Smooth muscle cell (in vitro differentiated cells): ENCODE results near the gene SERTAD2. TPM values are rescaled to one million over a fixed set of nuclear protein-coding genes. Genes with fewer than 3 reads are reported as not detected.

Experiments used
- DNase-seq: peaks from one replicate; lab custom pipeline; 2025; ENCODE audit not compliant: unreplicated experiment; lab: John Stamatoyannopoulos, UW
- H2AFZ ChIP-seq: fragments of 200-600 bp; sonication (generic); 2 replicates; pipeline ENCODE4 v1.6.0; 2016; ENCODE audit warnings: antibody characterized with exemption, low read depth, mild to moderate bottlenecking
- H3F3A ChIP-seq: fragments of 200-600 bp; sonication (generic); 2 replicates; pipeline ENCODE4 v1.6.0; 2017; ENCODE audit warnings: antibody characterized with exemption, low read depth
- H3K27ac ChIP-seq: fragments of 200-600 bp; sonication (generic); 2 replicates; pipeline ENCODE4 v1.5.1; 2016; ENCODE audit warnings: low read depth, mild to moderate bottlenecking
- H3K27me3 ChIP-seq: fragments of 200-600 bp; sonication (generic); 2 replicates; pipeline ENCODE4 v1.6.1; 2016; ENCODE audit warnings: low read depth, mild to moderate bottlenecking
- H3K36me3 ChIP-seq: fragments of 200-600 bp; sonication (generic); 2 replicates; pipeline ENCODE4 v1.5.1; 2016; ENCODE audit warnings: low read depth
- H3K4me1 ChIP-seq: fragments of 200-600 bp; sonication (generic); 2 replicates; pipeline ENCODE4 v1.5.1; 2016; ENCODE audit warnings: low read depth
- H3K4me2 ChIP-seq: fragments of 200-600 bp; sonication (generic); 2 replicates; pipeline ENCODE4 v1.6.0; 2016; ENCODE audit warnings: mild to moderate bottlenecking
- H3K4me3 ChIP-seq: fragments of 200-600 bp; sonication (generic); 2 replicates; pipeline ENCODE4 v1.5.1; 2016; ENCODE audit warnings: mild to moderate bottlenecking
- H3K79me2 ChIP-seq: fragments of 200-600 bp; sonication (generic); 2 replicates; pipeline ENCODE4 v1.6.0; 2016; ENCODE audit warnings: low read depth, mild to moderate bottlenecking
- H3K9ac ChIP-seq: fragments of 200-600 bp; sonication (generic); 2 replicates; pipeline ENCODE4 v1.6.0; 2016; ENCODE audit warnings: low read depth
- H3K9me3 ChIP-seq: fragments of 200-600 bp; sonication (generic); replicated peaks from 2 replicates; pipeline ENCODE4 v1.5.1; 2016; ENCODE audit warnings: low read depth
- H4K20me1 ChIP-seq: fragments of 200-600 bp; sonication (generic); 2 replicates; pipeline ENCODE4 v1.6.0; 2016; ENCODE audit warnings: low read depth
- WGBS: methylation state at CpG from one replicate; pipeline ENCODE4 v1.1.7; 2016; ENCODE audit warnings: low lambda C conversion rate; 5-methylcytosine and 5-hydroxymethylcytosine counted together
- polyA plus RNA-seq: library from polyadenylated mRNA; unstranded; fragments of >200 nt; fragmentation: Nextera tagmentation; extraction: Ambion mirVana; gene quantifications from 2 replicates; pipeline ENCODE4 v1.2.1, GENCODE V29; 2016
- total RNA-seq: library from RNA; depleted of rRNA; stranded (reverse); fragments of >200 nt; gene quantifications from 2 replicates; pipeline ENCODE4 v1.2.3, GENCODE V29; 2014
- TF ChIP-seq, protein P1 (sequence below): fragments of 200-600 bp; sonication (generic); IDR thresholded peaks from 2 replicates; pipeline ENCODE4 v1.5.1; 2017; ENCODE audit warnings: borderline replicate concordance, mild to moderate bottlenecking, antibody characterized with exemption; ENCODE audit not compliant: insufficient read depth, poor library complexity, severe bottlenecking

SERTAD2 gene
- total and polyA plus RNA-seq, 2 experiments from 2014 or later: 14.2 to 23.2 TPM

DNA sequence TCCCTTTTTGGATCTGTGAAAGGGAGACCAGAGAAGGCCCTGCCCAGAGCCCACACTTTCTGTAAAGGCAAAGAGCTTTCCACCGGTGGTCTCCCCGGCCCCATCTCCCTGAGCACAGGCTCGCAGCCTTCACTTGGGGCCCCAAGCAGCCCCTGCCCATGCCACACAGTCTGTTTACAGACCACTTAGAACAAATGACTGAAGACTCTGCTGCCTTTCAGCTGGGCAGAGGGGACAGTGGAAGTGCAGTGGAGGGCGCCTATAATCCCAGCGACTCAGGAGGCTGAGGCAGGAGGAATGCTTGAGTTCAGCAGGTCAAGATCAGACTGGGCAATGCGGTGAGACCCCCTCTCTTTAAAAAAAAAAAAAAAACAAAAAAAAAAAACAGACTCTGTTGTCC is 28.9 kb downstream of the SERTAD2 start:
- H4K20me1 ChIP-seq: peaks cover 5% of the 10 kb centered on the region
- H3K27ac ChIP-seq: no peak overlapping the region
- no peaks in the 10 kb centered on the region for H3K9me3 ChIP-seq
- DNase-seq: no peak
- WGBS: 87% methylated on average over 6 of the region's 6 CpGs
- TF ChIP-seq, protein P1, sequence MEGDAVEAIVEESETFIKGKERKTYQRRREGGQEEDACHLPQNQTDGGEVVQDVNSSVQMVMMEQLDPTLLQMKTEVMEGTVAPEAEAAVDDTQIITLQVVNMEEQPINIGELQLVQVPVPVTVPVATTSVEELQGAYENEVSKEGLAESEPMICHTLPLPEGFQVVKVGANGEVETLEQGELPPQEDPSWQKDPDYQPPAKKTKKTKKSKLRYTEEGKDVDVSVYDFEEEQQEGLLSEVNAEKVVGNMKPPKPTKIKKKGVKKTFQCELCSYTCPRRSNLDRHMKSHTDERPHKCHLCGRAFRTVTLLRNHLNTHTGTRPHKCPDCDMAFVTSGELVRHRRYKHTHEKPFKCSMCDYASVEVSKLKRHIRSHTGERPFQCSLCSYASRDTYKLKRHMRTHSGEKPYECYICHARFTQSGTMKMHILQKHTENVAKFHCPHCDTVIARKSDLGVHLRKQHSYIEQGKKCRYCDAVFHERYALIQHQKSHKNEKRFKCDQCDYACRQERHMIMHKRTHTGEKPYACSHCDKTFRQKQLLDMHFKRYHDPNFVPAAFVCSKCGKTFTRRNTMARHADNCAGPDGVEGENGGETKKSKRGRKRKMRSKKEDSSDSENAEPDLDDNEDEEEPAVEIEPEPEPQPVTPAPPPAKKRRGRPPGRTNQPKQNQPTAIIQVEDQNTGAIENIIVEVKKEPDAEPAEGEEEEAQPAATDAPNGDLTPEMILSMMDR: no peak
- no peak overlapping the region for H3K9ac ChIP-seq
- H3K4me2 ChIP-seq: no peak overlapping the region
- no peak overlapping the region for H2AFZ ChIP-seq
- H3K36me3 ChIP-seq: no peaks in the 10 kb centered on the region
- no peaks in the 10 kb centered on the region for H3F3A ChIP-seq
- peaks cover 25% of the 10 kb centered on the region for H3K4me1 ChIP-seq
- no peaks in the 10 kb centered on the region for H3K27me3 ChIP-seq
- no peaks in the 10 kb centered on the region for H3K79me2 ChIP-seq
- H3K4me3 ChIP-seq: no peak overlapping the region

DNA sequence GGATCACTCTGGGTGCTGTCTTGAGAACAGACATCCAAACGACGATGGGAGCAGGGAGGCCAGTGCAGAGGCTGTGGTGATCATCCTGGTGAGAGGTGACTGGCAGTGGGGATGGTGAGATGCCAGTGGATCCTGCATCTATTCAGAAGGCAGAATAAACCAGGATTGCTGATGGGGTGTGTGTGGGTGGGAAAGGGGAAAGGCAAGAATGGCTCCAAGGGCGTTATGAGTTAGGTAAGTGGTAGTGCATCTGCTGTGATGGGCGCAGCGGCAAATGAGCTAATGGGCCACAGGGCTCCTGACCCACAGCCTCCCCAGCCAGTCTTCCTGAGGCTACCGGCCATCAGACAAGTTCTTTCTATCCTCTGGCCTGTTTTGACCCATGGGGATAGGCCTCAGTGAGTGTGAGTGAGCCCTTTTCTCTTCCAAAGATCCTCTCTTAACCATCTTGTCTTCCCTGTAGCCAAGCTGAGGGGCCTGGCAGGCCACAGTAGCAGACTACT is 29.6 kb downstream of the SERTAD2 start:
- no peaks in the 10 kb centered on the region for H3F3A ChIP-seq
- no peak overlapping the region for H3K4me3 ChIP-seq
- no peaks in the 10 kb centered on the region for H3K27me3 ChIP-seq
- no peaks in the 10 kb centered on the region for H3K79me2 ChIP-seq
- peaks cover under 1% of the 10 kb centered on the region for H4K20me1 ChIP-seq
- no peak overlapping the region for H3K4me2 ChIP-seq
- H3K9ac ChIP-seq: no peak overlapping the region
- no peaks in the 10 kb centered on the region for H3K9me3 ChIP-seq
- no peak overlapping the region for H2AFZ ChIP-seq
- WGBS: 88% methylated on average over 6 of the region's 6 CpGs
- DNase-seq: no peak
- TF ChIP-seq, protein P1: no peak
- peaks cover 25% of the 10 kb centered on the region for H3K4me1 ChIP-seq
- no peak overlapping the region for H3K27ac ChIP-seq
- H3K36me3 ChIP-seq: no peaks in the 10 kb centered on the region

DNA sequence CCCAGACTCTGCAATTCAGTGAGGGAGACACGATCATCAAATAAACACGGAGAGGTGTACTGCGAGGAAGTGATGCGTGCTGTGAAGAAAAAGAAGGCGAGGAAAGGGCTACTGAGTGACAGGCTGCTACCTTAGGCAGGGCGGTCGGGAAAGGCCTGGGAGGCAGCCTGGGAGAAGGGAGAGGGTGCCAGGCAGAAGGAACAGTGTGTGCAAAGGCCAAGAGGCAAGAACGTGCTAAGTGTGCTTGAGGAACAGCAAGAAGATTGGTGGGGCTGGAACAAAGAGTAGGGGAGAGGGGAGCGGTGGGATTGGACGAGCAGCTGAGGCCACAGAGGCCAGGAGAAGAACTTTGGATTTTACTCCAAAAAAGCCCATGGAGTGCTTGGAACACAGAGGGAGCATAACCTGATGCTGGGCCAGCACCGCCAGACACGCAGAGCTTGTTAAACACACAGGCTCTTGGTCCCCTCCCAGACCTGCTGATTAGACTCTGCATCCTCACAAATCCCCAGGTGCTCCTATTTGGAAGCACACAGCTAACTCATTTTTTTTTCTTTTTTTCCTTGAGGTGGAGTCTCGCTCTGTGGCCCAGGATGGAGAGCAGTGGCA is 30.4 kb downstream of the SERTAD2 start:
- TF ChIP-seq, protein P1: no peak
- H3K4me1 ChIP-seq: peaks cover 33% of the 10 kb centered on the region
- H3K4me2 ChIP-seq: no peak overlapping the region
- WGBS: 93% methylated on average over 13 of the region's 13 CpGs
- no peak overlapping the region for H2AFZ ChIP-seq
- no peaks in the 10 kb centered on the region for H3K27me3 ChIP-seq
- H3K9ac ChIP-seq: no peak overlapping the region
- H3K79me2 ChIP-seq: no peaks in the 10 kb centered on the region
- DNase-seq: no peak
- H4K20me1 ChIP-seq: no peaks in the 10 kb centered on the region
- no peaks in the 10 kb centered on the region for H3F3A ChIP-seq
- no peak overlapping the region for H3K27ac ChIP-seq
- H3K9me3 ChIP-seq: no peaks in the 10 kb centered on the region
- H3K36me3 ChIP-seq: no peaks in the 10 kb centered on the region
- no peak overlapping the region for H3K4me3 ChIP-seq
